Retinal pigment epithelial cell (primary cell): Measurements from ENCODE around the gene DZIP1L.
A peak's percentile ranks its signal among the peaks of the same experiment; 100 is the strongest.

Experiments used
- DNase-seq: peaks from one replicate; pipeline ENCODE4 v3.0.0-alpha.2; 2010; ENCODE audit warnings: low read depth
- H3K4me3 ChIP-seq: 2 replicates; pipeline ENCODE4 v1.5.1; 2011; ENCODE audit warnings: mild to moderate bottlenecking, low read length, control low read depth, moderate library complexity
- TF ChIP-seq, protein P1 (sequence below): conservative IDR thresholded peaks from 2 replicates; pipeline ENCODE4 v1.5.1; 2011; ENCODE audit warnings: low read depth, low read length, control low read depth, inconsistent platforms

Gene DZIP1L

GRCh38 chr3:138082085-138082991 is 33.1 kb downstream of the DZIP1L start:
- TF ChIP-seq, protein P1, sequence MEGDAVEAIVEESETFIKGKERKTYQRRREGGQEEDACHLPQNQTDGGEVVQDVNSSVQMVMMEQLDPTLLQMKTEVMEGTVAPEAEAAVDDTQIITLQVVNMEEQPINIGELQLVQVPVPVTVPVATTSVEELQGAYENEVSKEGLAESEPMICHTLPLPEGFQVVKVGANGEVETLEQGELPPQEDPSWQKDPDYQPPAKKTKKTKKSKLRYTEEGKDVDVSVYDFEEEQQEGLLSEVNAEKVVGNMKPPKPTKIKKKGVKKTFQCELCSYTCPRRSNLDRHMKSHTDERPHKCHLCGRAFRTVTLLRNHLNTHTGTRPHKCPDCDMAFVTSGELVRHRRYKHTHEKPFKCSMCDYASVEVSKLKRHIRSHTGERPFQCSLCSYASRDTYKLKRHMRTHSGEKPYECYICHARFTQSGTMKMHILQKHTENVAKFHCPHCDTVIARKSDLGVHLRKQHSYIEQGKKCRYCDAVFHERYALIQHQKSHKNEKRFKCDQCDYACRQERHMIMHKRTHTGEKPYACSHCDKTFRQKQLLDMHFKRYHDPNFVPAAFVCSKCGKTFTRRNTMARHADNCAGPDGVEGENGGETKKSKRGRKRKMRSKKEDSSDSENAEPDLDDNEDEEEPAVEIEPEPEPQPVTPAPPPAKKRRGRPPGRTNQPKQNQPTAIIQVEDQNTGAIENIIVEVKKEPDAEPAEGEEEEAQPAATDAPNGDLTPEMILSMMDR: no peak
- no peak for DNase-seq
- H3K4me3 ChIP-seq: no peak overlapping the region

GRCh38 chr3:138081371-138082084 is 33.9 kb downstream of the DZIP1L start:
- TF ChIP-seq, protein P1: no peak
- H3K4me3 ChIP-seq: no peak overlapping the region
- DNase-seq: no peak

DNA sequence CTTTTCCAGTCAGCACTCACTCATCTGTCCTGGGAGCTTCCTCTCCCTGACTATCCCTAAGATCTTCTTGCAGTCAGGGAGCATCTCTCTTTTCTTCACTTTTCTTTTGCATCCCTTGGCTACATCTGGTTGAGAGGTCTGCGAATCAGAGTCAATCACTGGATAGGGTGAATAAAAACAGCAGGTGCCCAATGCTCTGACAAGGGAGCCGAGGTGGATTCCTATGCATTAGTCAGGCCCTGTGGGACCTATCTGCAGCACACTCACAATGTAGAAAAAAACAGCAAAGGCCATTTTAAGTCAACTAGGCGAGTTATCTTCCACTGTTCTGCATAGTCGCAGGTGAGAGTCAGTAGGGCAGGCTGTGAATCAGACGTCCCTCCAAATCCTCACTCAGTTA is 35.5 kb downstream of the DZIP1L start:
- no peak for DNase-seq
- TF ChIP-seq, protein P1: no peak
- no peak overlapping the region for H3K4me3 ChIP-seq

- TF ChIP-seq, protein P1: no peak
- no peak overlapping the region for H3K4me3 ChIP-seq
- no peak for DNase-seq
Measured at GRCh38 chr3:138078901-138079344, 36.5 kb downstream of the DZIP1L start.

GRCh38 chr3:138078096-138078495 is 37.3 kb downstream of the DZIP1L start:
- DNase-seq: no peak
- H3K4me3 ChIP-seq: no peak overlapping the region
- TF ChIP-seq, protein P1: no peak

- no peak overlapping the region for H3K4me3 ChIP-seq
- TF ChIP-seq, protein P1: peak; percentile 4
- DNase-seq: peak; percentile 21
Measured at GRCh38 chr3:138072796-138073195, 42.6 kb downstream of the DZIP1L start.
